GM12873 (cell line): ENCODE data around the gene POLR2I.

Experiments
- CTCF ChIP-seq: IDR thresholded peaks from 2 replicates; pipeline ENCODE4 v1.5.1; 2012; ENCODE audit warnings: low read depth, mild to moderate bottlenecking, moderate library complexity, low read length, control low read depth; ENCODE audit not compliant: insufficient read depth; ENCODE audit errors: missing control alignments

POLR2I gene

GRCh38 chr19:36113894-36114720 lies 568 bp downstream of the POLR2I start:
- TF ChIP-seq CTCF, result peak; percentile 11

- no peak for TF ChIP-seq CTCF
These were observed 1.2 kb downstream of the POLR2I start for GRCh38 chr19:36113425-36113824.

GRCh38 chr19:36112678-36113077 lies 2.0 kb downstream of the POLR2I start:
- no peak for TF ChIP-seq CTCF

- TF ChIP-seq CTCF, result no peak
These were observed 3.5 kb downstream of the POLR2I start for GRCh38 chr19:36111200-36111539.

GRCh38 chr19:36110487-36111199 lies 4.0 kb downstream of the POLR2I start, which contains the start of gene OVOL3:
OVOL3 (plus strand) TSS chr19:36111143; CDS start chr19:36111203, 60 bp downstream.
- TF ChIP-seq CTCF, result no peak

GRCh38 chr19:36108684-36109083 lies 6.0 kb downstream of the POLR2I start:
- no peak for TF ChIP-seq CTCF

- TF ChIP-seq CTCF, result no peak
These were observed 7.7 kb downstream of the POLR2I start for GRCh38 chr19:36106991-36107390.
